Measurements from ENCODE around the gene ENGASE. TPM values are rescaled to one million over a fixed set of nuclear protein-coding genes. Genes with fewer than 3 reads are reported as not detected.
"Not testable (repeated sequence)": the region's sequence is repeated elsewhere in the genome, so short reads cannot be mapped to it uniquely, and the experiment has no call there.

Gene ENGASE
- total RNA-seq, 1 experiment from 2014 or later = 58.0 TPM

DNA sequence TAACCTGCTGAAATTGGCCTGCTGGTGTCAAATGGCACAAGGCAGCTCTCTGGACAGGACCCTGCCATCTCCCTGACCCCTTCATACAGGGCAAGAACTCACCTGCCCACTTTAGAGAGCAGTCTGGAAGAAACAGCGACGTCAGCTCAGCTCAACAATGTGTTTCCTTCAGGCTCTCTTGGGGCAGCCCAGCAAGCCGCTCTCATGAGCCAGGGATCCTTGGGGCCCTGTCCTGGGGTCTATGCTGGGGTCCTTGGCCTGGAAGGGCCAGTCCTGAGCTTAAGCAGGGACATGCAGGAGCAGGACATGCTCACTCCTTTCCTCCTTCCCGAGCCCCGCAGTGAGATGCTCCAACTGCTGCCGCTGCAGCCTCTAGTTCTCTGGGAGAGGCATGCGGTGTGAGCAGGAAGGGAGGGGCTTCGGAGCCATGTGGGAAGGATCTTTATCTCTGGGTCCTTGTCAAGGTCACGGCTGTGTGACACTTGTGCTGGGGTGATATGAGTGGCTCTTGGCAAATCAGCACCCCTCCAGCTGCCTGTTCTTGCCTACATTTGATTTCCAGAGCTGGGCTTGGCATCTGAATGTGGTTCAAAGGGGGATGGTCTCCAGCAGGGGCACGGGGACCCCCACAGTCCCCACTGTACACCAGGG is 47.2 kb upstream of the ENGASE start:
- intact Hi-C loops (cut with micrococcal nuclease; ENCODE audit: unreplicated experiment) = no loop called here
- TF ChIP-seq, protein P1, sequence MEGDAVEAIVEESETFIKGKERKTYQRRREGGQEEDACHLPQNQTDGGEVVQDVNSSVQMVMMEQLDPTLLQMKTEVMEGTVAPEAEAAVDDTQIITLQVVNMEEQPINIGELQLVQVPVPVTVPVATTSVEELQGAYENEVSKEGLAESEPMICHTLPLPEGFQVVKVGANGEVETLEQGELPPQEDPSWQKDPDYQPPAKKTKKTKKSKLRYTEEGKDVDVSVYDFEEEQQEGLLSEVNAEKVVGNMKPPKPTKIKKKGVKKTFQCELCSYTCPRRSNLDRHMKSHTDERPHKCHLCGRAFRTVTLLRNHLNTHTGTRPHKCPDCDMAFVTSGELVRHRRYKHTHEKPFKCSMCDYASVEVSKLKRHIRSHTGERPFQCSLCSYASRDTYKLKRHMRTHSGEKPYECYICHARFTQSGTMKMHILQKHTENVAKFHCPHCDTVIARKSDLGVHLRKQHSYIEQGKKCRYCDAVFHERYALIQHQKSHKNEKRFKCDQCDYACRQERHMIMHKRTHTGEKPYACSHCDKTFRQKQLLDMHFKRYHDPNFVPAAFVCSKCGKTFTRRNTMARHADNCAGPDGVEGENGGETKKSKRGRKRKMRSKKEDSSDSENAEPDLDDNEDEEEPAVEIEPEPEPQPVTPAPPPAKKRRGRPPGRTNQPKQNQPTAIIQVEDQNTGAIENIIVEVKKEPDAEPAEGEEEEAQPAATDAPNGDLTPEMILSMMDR (IDR thresholded peaks at IDR 0.05; ENCODE audit: unreplicated experiment) = no peak
- no peak overlapping the region for H3K4me3 Mint-ChIP-seq (ENCODE audit: low read depth, unreplicated experiment)
- CTCF ChIA-PET = interaction anchor here (0.6 to 2.2 kb wide), 5 partner anchors 9 to 18 kb away, joined by 4 to 19 read pairs (median 6); no protein-coding TSS in a partner anchor
- DNase-seq = no peak
- H3K9me3 Mint-ChIP-seq (ENCODE audit: low read depth, unreplicated experiment) = no peaks in the 10 kb centered on the region
- H3K27ac Mint-ChIP-seq (ENCODE audit: unreplicated experiment) = no peak overlapping the region
- BruUV-seq (replicated peaks) = no TSS peak
- H3K36me3 Mint-ChIP-seq (ENCODE audit: insufficient read depth, unreplicated experiment) = peaks cover 25% of the 10 kb centered on the region
- H3K4me1 Mint-ChIP-seq (ENCODE audit: low read depth, unreplicated experiment) = peaks cover 23% of the 10 kb centered on the region
- H3K27me3 Mint-ChIP-seq (ENCODE audit: unreplicated experiment) = peaks cover 22% of the 10 kb centered on the region

GRCh38 chr17:79027925-79028491 is 46.6 kb upstream of the ENGASE start:
- Mint-ChIP-seq H3K36me3 (ENCODE audit: insufficient read depth, unreplicated experiment) (peaks cover 25% of the 10 kb centered on the region), H3K4me3 (ENCODE audit: low read depth, unreplicated experiment) (no peak overlapping the region), H3K9me3 (ENCODE audit: low read depth, unreplicated experiment) (no peaks in the 10 kb centered on the region), H3K27me3 (ENCODE audit: unreplicated experiment) (peaks cover 23% of the 10 kb centered on the region), H3K27ac (ENCODE audit: unreplicated experiment) (no peak overlapping the region), H3K4me1 (ENCODE audit: low read depth, unreplicated experiment) (peaks cover 23% of the 10 kb centered on the region)
- DNase-seq = no peak
- intact Hi-C loops (cut with micrococcal nuclease; ENCODE audit: unreplicated experiment) = no loop called here
- CTCF ChIA-PET = interaction anchor here (0.5 to 1.6 kb wide), 5 partner anchors 8 to 264 kb away, joined by 3 to 6 read pairs (median 5); no protein-coding TSS in a partner anchor
- TF ChIP-seq, protein P1 (IDR thresholded peaks at IDR 0.05; ENCODE audit: unreplicated experiment) = no peak
- no TSS peak for BruUV-seq (replicated peaks)

- intact Hi-C loops (cut with micrococcal nuclease; ENCODE audit: unreplicated experiment) = no loop called here
- Mint-ChIP-seq H3K27ac (ENCODE audit: unreplicated experiment) (no peak overlapping the region), H3K4me1 (ENCODE audit: low read depth, unreplicated experiment) (peaks cover 23% of the 10 kb centered on the region), H3K4me3 (ENCODE audit: low read depth, unreplicated experiment) (no peak overlapping the region), H3K36me3 (ENCODE audit: insufficient read depth, unreplicated experiment) (peaks cover 20% of the 10 kb centered on the region), H3K27me3 (ENCODE audit: unreplicated experiment) (peaks cover 18% of the 10 kb centered on the region), H3K9me3 (ENCODE audit: low read depth, unreplicated experiment) (no peaks in the 10 kb centered on the region)
- CTCF ChIA-PET = interaction anchor here (0.5 to 1.6 kb wide), 5 partner anchors 8 to 264 kb away, joined by 3 to 6 read pairs (median 5); no protein-coding TSS in a partner anchor
- BruUV-seq (replicated peaks) = no TSS peak
- DNase-seq = no peak
- TF ChIP-seq, protein P1 (IDR thresholded peaks at IDR 0.05; ENCODE audit: unreplicated experiment) = peak; percentile 23
Observed at GRCh38 chr17:79028496-79029326, 45.9 kb upstream of the ENGASE start.

DNA sequence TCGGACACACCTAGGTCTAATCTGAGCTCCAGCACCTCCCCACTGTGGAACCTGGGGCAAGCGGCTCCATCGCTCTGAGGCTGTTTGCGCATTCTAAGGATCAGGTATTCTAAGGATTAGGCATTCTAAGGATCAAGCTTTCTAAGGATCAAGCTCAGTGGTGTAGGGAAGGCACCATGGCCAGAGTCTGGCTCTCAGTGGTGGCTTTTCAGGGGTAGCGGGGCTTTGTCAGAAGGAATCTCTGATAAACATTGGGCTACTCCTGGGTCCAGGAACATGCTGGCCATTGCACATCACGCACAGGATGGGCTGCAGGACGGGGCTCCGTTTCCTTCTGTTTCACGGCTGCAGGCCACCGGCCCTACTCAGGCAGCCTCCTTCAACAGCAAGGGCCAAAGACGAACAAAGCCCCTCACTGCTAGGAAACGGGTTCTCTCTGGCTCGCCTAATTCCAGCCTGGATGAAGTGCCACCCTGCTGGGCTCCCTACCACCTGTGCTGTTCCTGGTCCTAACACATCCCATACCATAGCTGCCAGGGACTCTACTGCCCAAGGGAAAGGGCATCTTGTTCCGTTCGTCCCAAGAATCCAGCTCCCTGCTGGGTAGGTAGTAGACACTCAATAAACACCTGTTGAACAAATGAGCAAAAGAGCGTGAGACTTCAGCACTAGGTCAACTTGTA is 45.2 kb upstream of the ENGASE start:
- TF ChIP-seq, protein P1 (IDR thresholded peaks at IDR 0.05; ENCODE audit: unreplicated experiment) = no peak
- CTCF ChIA-PET = interaction anchor here (1.6 kb wide), 1 partner anchor 11 kb away, joined by 4 read pairs; no protein-coding TSS in a partner anchor
- no TSS peak for BruUV-seq (replicated peaks)
- Mint-ChIP-seq H3K9me3 (ENCODE audit: low read depth, unreplicated experiment) (no peaks in the 10 kb centered on the region), H3K4me1 (ENCODE audit: low read depth, unreplicated experiment) (peaks cover 16% of the 10 kb centered on the region), H3K27me3 (ENCODE audit: unreplicated experiment) (peaks cover 13% of the 10 kb centered on the region), H3K36me3 (ENCODE audit: insufficient read depth, unreplicated experiment) (peaks cover 12% of the 10 kb centered on the region), H3K27ac (ENCODE audit: unreplicated experiment) (no peak overlapping the region), H3K4me3 (ENCODE audit: low read depth, unreplicated experiment) (no peak overlapping the region)
- intact Hi-C loops (cut with micrococcal nuclease; ENCODE audit: unreplicated experiment) = no loop called here
- no peak for DNase-seq

DNA sequence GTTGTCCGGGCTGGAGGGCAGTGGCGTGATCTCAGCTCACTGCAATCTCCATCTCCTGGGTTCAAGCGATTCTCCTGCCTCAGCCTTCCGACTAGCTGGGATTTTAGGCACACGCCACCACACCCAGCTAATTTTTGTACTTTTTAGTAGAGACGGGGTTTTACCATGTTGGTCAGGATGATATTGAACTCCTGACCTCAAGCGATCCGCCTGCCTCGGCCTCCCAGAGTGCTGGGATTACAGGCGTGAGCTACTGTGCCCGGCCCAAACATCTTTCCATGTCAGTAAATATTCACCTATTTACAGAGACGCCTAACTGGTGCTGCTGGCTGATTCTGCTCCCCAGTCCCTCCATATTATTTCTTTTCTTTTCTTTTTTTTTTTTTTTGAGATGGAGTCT is 44.0 kb upstream of the ENGASE start:
- H3K36me3 Mint-ChIP-seq (ENCODE audit: insufficient read depth, unreplicated experiment); H3K4me3 Mint-ChIP-seq (ENCODE audit: low read depth, unreplicated experiment); H3K9me3 Mint-ChIP-seq (ENCODE audit: low read depth, unreplicated experiment); intact Hi-C loops (cut with micrococcal nuclease; ENCODE audit: unreplicated experiment); H3K27ac Mint-ChIP-seq (ENCODE audit: unreplicated experiment); BruUV-seq (replicated peaks); DNase-seq: not testable (repeated sequence)
- CTCF ChIA-PET = interaction anchor here (0.7 to 0.8 kb wide), 2 partner anchors 44 to 136 kb away, joined by 5 to 9 read pairs; partner anchors contain the start of gene ENGASE
- Mint-ChIP-seq H3K27me3 (ENCODE audit: unreplicated experiment) (peaks cover 13% of the 10 kb centered on the region), H3K4me1 (ENCODE audit: low read depth, unreplicated experiment) (peaks cover 19% of the 10 kb centered on the region)
